GM23338 (cell line): ENCODE results near the gene NAALADL2. TPM values are rescaled to one million over a fixed set of nuclear protein-coding genes. Genes with fewer than 3 reads are reported as not detected.

Source experiments
- ATAC-seq: fragments of 200-7000 bp; cut with Tn5 transposase; 3 replicates; pipeline ENCODE4 v1.9.1; 2020
- DNase-seq: peaks from one replicate; pipeline ENCODE4 v3.0.0-alpha.2; 2015; ENCODE audit warnings: low spot score
- H2AFZ ChIP-seq: fragments of 200-600 bp; sonication (generic); 2 replicates; pipeline ENCODE4 v1.8.0; 2016; ENCODE audit warnings: antibody characterized with exemption, mild to moderate bottlenecking, moderate library complexity
- H3F3A ChIP-seq: fragments of 200-600 bp; sonication (generic); replicated peaks from 2 replicates; pipeline ENCODE4 v1.8.0; 2017; ENCODE audit warnings: antibody characterized with exemption, mixed run types, low read depth
- H3K27ac ChIP-seq: fragments of 200-600 bp; sonication (generic); 2 replicates; pipeline ENCODE4 v1.6.1; 2016; ENCODE audit warnings: low read depth
- H3K27me3 ChIP-seq: fragments of 200-600 bp; sonication (generic); 2 replicates; pipeline ENCODE4 v1.8.0; 2016; ENCODE audit warnings: mild to moderate bottlenecking, mixed run types, moderate library complexity; ENCODE audit not compliant: insufficient read depth
- H3K36me3 ChIP-seq: fragments of 200-600 bp; sonication (generic); 2 replicates; pipeline ENCODE4 v1.8.0; 2016; ENCODE audit warnings: mild to moderate bottlenecking; ENCODE audit not compliant: insufficient read depth
- H3K4me1 ChIP-seq: fragments of 200-600 bp; sonication (generic); 2 replicates; pipeline ENCODE4 v1.8.0; 2016; ENCODE audit warnings: mild to moderate bottlenecking, moderate library complexity; ENCODE audit not compliant: insufficient read depth
- H3K4me2 ChIP-seq: fragments of 200-600 bp; sonication (generic); 2 replicates; pipeline ENCODE4 v1.7.1; 2017; ENCODE audit warnings: mixed run types
- H3K4me3 ChIP-seq: fragments of 200-600 bp; sonication (generic); 2 replicates; pipeline ENCODE4 v1.6.1; 2016; ENCODE audit warnings: mixed run types
- H3K79me2 ChIP-seq: fragments of 200-600 bp; sonication (generic); replicated peaks from 2 replicates; pipeline ENCODE4 v1.8.0; 2017; ENCODE audit warnings: mild to moderate bottlenecking; ENCODE audit not compliant: insufficient read depth
- H3K9me2 ChIP-seq: fragments of 200-600 bp; sonication (generic); 2 replicates; pipeline ENCODE4 v1.8.0; 2017; ENCODE audit not compliant: insufficient read depth
- H4K20me1 ChIP-seq: fragments of 200-600 bp; sonication (generic); replicated peaks from 2 replicates; pipeline ENCODE4 v1.8.0; 2017; ENCODE audit warnings: mild to moderate bottlenecking; ENCODE audit not compliant: insufficient read depth
- H3K27ac Mint-ChIP-seq: 2 replicates; pipeline ENCODE4 v1.8.0; 2020; ENCODE audit warnings: inconsistent platforms, mild to moderate bottlenecking, moderate library complexity, mixed read lengths
- H3K27me3 Mint-ChIP-seq: 3 replicates; pipeline ENCODE4 v1.8.0; 2022; ENCODE audit warnings: low read depth, mild to moderate bottlenecking, moderate library complexity, mixed read lengths, inconsistent platforms; ENCODE audit not compliant: insufficient read depth, poor library complexity
- H3K36me3 Mint-ChIP-seq: 3 replicates; pipeline ENCODE4 v1.8.0; 2021; ENCODE audit warnings: low read depth, mild to moderate bottlenecking, inconsistent platforms, moderate library complexity, mixed read lengths
- H3K4me1 Mint-ChIP-seq: 3 replicates; pipeline ENCODE4 v1.8.0; 2020; ENCODE audit warnings: mild to moderate bottlenecking, inconsistent platforms, mixed read lengths
- H3K4me3 Mint-ChIP-seq: 3 replicates; pipeline ENCODE4 v1.8.0; 2021; ENCODE audit warnings: moderate library complexity, mild to moderate bottlenecking, inconsistent platforms, mixed read lengths
- H3K9me3 Mint-ChIP-seq: 3 replicates; pipeline ENCODE4 v1.8.0; 2020; ENCODE audit warnings: moderate library complexity, mild to moderate bottlenecking, inconsistent platforms, mixed read lengths
- CREB1 ChIP-seq: fragments of 250-450 bp; sonication (Bioruptor Pico); IDR thresholded peaks from 2 replicates; pipeline ENCODE4 v1.5.0; 2020; ENCODE audit warnings: low read depth, mild to moderate bottlenecking, moderate library complexity
- CTCF ChIP-seq, 2 experiments: fragments of 200-600 bp in 1 of 2; sonication (generic) in 1 of 2; conservative IDR thresholded peaks; 2 replicates each; pipeline versions ENCODE4 v1.5.1 to v1.6.1; 2016 to 2017; ENCODE audit warnings: antibody characterized with exemption in 2 of 2, low read depth in 2 of 2, mild to moderate bottlenecking in 2 of 2, moderate library complexity in 1 of 2
- ETS1 ChIP-seq: IDR thresholded peaks from 2 replicates; pipeline ENCODE4 v1.6.1; 2016; ENCODE audit warnings: antibody characterized with exemption
- EZH2 ChIP-seq: fragments of 200-600 bp; sonication (generic); IDR thresholded peaks from one replicate; pipeline ENCODE4 v1.8.0; 2017; ENCODE audit warnings: antibody characterized with exemption, mild to moderate bottlenecking, low read depth; ENCODE audit not compliant: unreplicated experiment
- EZH2phosphoT487 ChIP-seq: fragments of 200-600 bp; sonication (generic); IDR thresholded peaks from one replicate; pipeline ENCODE4 v1.8.1; 2018; ENCODE audit warnings: antibody characterized with exemption; ENCODE audit not compliant: unreplicated experiment
- NANOG ChIP-seq: IDR thresholded peaks from 2 replicates; pipeline ENCODE4 v1.6.1; 2016; ENCODE audit warnings: antibody characterized with exemption, borderline replicate concordance
- POLR2AphosphoS5 ChIP-seq: IDR thresholded peaks from 2 replicates; pipeline ENCODE4 v1.6.1; 2016; ENCODE audit warnings: antibody characterized with exemption, low read depth
- REST ChIP-seq: IDR thresholded peaks from one replicate; pipeline ENCODE4 v1.6.1; 2018; ENCODE audit warnings: antibody characterized with exemption; ENCODE audit not compliant: unreplicated experiment
- STAT1 ChIP-seq: IDR thresholded peaks from one replicate; pipeline ENCODE4 v1.6.1; 2016; ENCODE audit warnings: antibody characterized with exemption; ENCODE audit not compliant: unreplicated experiment
- polyA plus RNA-seq: library from polyadenylated mRNA; unstranded; fragments of >200 nt; fragmentation: Nextera tagmentation; extraction: Ambion mirVana; gene quantifications from 2 replicates; pipeline ENCODE4 v1.2.1, GENCODE V29; 2016
- total RNA-seq: library from RNA; depleted of rRNA; stranded (reverse); fragments of >200 nt; shearing (Covaris generic); gene quantifications from 2 replicates; pipeline ENCODE4 v1.2.3, GENCODE V29; 2014

The NAALADL2 gene
- total and polyA plus RNA-seq, 2 experiments from 2014 or later, result 1.6 to 2.6 TPM

GRCh38 chr3:175495331-175495730, 636.2 kb downstream of the NAALADL2 start (continued):
- no peak for TF ChIP-seq REST

GRCh38 chr3:175502155-175502554, 643.0 kb downstream of the NAALADL2 start:
- peak overlapping the region; percentile 15; the same call in 1 of the 2 replicates for H2AFZ ChIP-seq
- H3K79me2 ChIP-seq, result no peaks in the 10 kb centered on the region
- H3K4me1 Mint-ChIP-seq, result no peaks in the 10 kb centered on the region; the same call in 1 of the 3 replicates
- no peaks in the 10 kb centered on the region for H3K27me3 ChIP-seq
- no peaks in the 10 kb centered on the region for H3F3A ChIP-seq
- DNase-seq (no peak), ATAC-seq (no peak)
- H3K4me3 ChIP-seq, result no peak overlapping the region
- H3K4me1 ChIP-seq, result no peaks in the 10 kb centered on the region; the same call in 1 of the 2 replicates
- H3K4me3 Mint-ChIP-seq, result no peak overlapping the region
- no peaks in the 10 kb centered on the region for H3K36me3 ChIP-seq
- no peak overlapping the region for H3K4me2 ChIP-seq
- 0 out of 2 replicates have a peak, but pooled peaks cover 5% of the 10 kb centered on the region for H3K9me2 ChIP-seq
- no peaks in the 10 kb centered on the region for H3K36me3 Mint-ChIP-seq
- H4K20me1 ChIP-seq, result no peaks in the 10 kb centered on the region
- H3K27ac ChIP-seq, result no peak overlapping the region
- H3K9me3 Mint-ChIP-seq, result no peaks in the 10 kb centered on the region; the same call in 2 of the 3 replicates
- no peaks in the 10 kb centered on the region for H3K27me3 Mint-ChIP-seq
- H3K27ac Mint-ChIP-seq, result no peak overlapping the region
- TF ChIP-seq REST, result no peak
- TF ChIP-seq EZH2, result no peak
- no peak for TF ChIP-seq NANOG
- no peak for TF ChIP-seq POLR2AphosphoS5
- no peak for TF ChIP-seq CREB1 (CRISPR knock-in tag)
- TF ChIP-seq EZH2phosphoT487, result no peak
- TF ChIP-seq CTCF (conservative IDR thresholded peaks at IDR 0.05; ENCODE audit: low read depth in 2 of 2), result no peak
- TF ChIP-seq ETS1, result no peak
- no peak for TF ChIP-seq STAT1
